GM12872 (cell line): ENCODE results near the gene LLPH.

ENCODE experiments used
- TF ChIP-seq, protein P1 (sequence below): IDR thresholded peaks from 3 replicates; pipeline ENCODE4 v1.5.1; 2011; ENCODE audit warnings: low read depth, mild to moderate bottlenecking, low read length, moderate library complexity; ENCODE audit not compliant: insufficient read depth

The LLPH gene

DNA sequence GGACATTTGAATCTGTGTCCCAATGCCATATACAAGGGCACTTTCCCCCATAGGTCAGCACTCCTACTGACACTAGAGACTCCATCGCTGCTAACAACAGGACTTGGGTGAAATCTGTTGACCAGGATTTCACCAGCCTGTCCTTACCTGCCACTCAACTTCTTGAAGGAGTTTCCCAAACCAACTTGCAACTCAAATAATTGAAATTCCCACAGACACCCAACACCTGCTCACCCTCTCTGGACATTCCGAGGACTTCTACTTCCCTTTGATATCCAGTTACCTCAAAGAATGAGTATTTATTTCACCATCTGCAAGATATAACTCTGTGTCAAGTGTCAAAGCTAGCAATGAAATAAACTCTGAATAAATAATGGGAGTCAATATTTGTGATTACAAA, 44.6 kb downstream of the LLPH start:
- TF ChIP-seq, protein P1, sequence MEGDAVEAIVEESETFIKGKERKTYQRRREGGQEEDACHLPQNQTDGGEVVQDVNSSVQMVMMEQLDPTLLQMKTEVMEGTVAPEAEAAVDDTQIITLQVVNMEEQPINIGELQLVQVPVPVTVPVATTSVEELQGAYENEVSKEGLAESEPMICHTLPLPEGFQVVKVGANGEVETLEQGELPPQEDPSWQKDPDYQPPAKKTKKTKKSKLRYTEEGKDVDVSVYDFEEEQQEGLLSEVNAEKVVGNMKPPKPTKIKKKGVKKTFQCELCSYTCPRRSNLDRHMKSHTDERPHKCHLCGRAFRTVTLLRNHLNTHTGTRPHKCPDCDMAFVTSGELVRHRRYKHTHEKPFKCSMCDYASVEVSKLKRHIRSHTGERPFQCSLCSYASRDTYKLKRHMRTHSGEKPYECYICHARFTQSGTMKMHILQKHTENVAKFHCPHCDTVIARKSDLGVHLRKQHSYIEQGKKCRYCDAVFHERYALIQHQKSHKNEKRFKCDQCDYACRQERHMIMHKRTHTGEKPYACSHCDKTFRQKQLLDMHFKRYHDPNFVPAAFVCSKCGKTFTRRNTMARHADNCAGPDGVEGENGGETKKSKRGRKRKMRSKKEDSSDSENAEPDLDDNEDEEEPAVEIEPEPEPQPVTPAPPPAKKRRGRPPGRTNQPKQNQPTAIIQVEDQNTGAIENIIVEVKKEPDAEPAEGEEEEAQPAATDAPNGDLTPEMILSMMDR: no peak

DNA sequence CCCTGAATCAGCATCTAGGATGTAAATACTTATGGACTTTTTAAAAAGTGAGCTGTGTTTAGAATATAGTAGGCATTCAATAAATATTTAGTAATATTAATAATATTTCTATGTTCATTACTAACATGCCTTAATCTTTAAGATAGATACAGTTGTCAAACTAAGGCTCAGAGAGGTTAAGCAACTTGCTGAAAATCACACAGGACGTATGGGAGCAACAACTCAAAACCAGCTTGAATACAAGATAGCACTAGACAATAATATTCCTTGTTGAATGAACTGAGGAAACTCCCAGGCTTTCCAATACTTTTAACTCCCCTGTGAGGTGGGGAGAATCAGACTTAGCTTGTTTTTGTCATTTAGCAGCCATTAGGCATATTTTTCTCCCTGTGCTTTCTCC, 45.3 kb downstream of the LLPH start:
- TF ChIP-seq, protein P1: no peak

DNA sequence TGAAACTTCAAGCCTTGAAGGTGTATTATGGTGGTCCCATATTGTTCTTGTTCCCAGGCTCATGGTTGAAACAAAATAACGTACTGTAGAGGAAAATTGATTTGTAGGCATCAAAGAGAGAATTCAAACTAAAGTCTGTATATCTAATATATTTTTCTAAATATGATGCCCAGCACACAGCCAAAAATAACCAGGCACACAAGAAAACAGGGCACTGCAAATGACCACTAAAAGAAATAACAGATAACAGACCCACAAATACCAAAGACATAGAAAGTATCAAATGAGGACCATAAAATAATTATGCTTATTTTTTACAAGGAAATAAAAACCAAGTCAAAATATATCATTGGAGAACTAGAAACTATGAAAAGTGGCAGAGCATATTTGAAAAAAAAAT, 46.8 kb downstream of the LLPH start:
- TF ChIP-seq, protein P1: no peak

DNA sequence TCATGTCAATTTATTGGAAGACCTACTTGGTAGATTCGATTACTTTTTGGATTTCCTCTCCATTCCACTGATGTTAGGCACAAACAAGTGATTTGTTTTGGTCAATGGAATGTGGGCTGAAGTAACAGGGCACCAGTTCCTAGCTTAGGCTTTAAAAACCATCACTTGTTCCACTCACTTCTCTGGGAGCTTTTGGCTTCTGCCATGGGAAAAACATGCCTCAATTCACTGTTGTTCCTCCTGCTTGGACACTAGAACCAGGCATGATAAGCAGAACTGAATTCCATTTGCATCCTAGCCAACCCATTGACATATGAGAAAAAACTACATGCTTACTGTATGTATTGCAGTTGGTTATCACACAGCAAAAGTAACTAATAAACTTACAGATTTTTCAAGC, 47.8 kb downstream of the LLPH start:
- TF ChIP-seq, protein P1: no peak

DNA sequence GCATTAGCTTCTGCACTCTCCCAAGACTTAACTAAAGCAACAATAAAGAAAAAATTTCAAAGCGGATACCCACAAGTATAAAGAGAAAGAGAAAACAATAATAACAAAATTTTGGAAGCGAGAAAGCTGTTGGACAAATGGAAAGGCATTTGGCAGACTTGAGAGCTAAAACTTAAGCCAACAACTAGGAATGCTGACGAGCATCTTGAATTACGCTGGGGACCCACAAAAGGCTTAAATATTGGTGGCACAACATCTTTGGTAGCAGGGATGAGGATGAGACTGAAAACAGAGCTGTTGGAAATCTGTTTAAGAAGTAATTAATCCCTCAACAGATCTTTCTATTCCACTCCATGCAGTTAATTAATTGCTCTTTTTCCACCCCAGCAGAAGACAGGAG, 49.8 kb downstream of the LLPH start:
- TF ChIP-seq, protein P1: no peak

DNA sequence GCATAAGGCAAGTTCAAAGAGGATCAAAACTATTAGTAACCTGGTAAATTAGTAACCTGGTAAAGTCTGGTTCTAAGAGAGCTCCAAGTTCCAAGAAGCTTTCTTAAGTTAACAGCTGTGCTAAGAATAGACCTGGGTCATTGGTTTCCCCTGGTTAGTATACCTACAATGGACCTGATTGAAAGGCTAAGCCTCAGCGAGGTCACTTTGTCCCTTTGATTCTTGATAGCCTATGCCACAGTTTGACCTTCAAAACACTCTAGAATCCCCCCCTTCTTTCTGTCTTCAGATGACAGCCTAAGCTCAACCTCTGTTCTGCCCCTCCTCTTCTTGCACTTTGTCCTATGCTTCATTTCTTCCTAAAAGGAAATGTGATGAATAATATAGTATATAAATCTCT, 53.0 kb downstream of the LLPH start:
- TF ChIP-seq, protein P1: no peak

DNA sequence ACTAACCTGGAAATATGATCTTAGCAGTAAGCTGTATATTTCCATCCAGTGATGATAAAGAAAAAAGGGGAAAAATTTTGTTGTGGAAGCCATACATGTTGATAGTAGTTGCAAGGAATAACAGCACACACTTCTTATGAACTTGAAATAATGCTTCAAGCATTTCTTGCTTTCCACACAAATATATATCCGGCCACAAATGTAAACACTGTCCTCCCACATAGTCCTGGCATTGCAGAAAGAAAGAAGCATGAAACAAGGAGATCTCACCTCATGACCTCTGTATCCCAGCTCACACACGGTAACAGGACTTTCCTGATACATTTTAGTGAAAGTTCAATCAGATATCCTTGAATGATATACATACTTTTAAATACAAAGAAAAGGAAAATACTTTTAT, 56.0 kb downstream of the LLPH start:
- TF ChIP-seq, protein P1: no peak

DNA sequence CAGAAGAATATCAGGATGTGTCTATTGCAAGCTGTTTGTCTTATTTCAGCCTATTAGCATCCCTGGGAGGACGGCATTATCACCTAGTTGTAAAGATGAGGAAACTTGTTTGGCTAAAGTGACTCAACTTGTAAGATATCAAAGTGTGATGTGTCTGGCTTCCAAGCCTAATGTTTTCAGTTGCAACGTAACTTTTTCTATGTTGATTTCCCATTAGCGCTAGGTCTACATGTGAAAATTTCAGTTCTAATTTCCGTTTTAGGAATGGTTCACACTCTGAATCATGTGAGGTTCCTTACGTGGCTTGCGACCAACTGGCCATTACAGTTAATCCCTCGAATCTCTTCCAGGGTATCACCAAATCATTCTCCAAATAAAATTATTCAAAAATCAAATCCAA, 58.0 kb downstream of the LLPH start:
- TF ChIP-seq, protein P1: no peak
